ENCODE measurements around the gene MYOM1. TPM values are rescaled to one million over a fixed set of nuclear protein-coding genes. Genes with fewer than 3 reads are reported as not detected.
"Not testable (repeated sequence)": the region's sequence is repeated elsewhere in the genome, so short reads cannot be mapped to it uniquely, and the experiment has no call there.

MYOM1 gene
- total RNA-seq, 2 experiments from 2014 or later: 0.60 to 0.82 TPM

- Mint-ChIP-seq H3K4me1 (peaks cover 36% of the 10 kb centered on the region), H3K27ac (no peak overlapping the region), H3K36me3 (peaks cover 20% of the 10 kb centered on the region), H3K27me3 (no peaks in the 10 kb centered on the region), H3K9me3 (peaks cover 20% of the 10 kb centered on the region), H3K4me3 (no peak overlapping the region)
- DNase-seq: no peak
Observed at GRCh38 chr18:3056311-3056710, 163.5 kb downstream of the MYOM1 start.

GRCh38 chr18:3055816-3056215, 164.0 kb downstream of the MYOM1 start:
- Mint-ChIP-seq H3K36me3 (peaks cover 16% of the 10 kb centered on the region), H3K4me3 (no peak overlapping the region), H3K27me3 (no peaks in the 10 kb centered on the region), H3K4me1 (peaks cover 31% of the 10 kb centered on the region), H3K9me3 (peaks cover 17% of the 10 kb centered on the region), H3K27ac (no peak overlapping the region)
- no peak for DNase-seq

GRCh38 chr18:3055186-3055728, 164.5 kb downstream of the MYOM1 start:
- Mint-ChIP-seq H3K27me3 (no peaks in the 10 kb centered on the region), H3K36me3 (peaks cover 11% of the 10 kb centered on the region), H3K9me3 (peaks cover 12% of the 10 kb centered on the region), H3K4me1 (peaks cover 26% of the 10 kb centered on the region), H3K4me3 (no peak overlapping the region), H3K27ac (no peak overlapping the region)
- DNase-seq: no peak

GRCh38 chr18:3054780-3055179, 165.0 kb downstream of the MYOM1 start:
- H3K4me1 Mint-ChIP-seq: peaks cover 25% of the 10 kb centered on the region
- H3K27me3 Mint-ChIP-seq: no peaks in the 10 kb centered on the region
- no peak overlapping the region for H3K27ac Mint-ChIP-seq
- no peak overlapping the region for H3K4me3 Mint-ChIP-seq
- H3K36me3 Mint-ChIP-seq: peaks cover 11% of the 10 kb centered on the region
- no peak for DNase-seq
- peaks cover 12% of the 10 kb centered on the region for H3K9me3 Mint-ChIP-seq

GRCh38 chr18:3054214-3054613, 165.6 kb downstream of the MYOM1 start:
- H3K27ac Mint-ChIP-seq: no peak overlapping the region

GRCh38 chr18:3053081-3053480, 166.7 kb downstream of the MYOM1 start:
- Mint-ChIP-seq H3K4me3 (no peak overlapping the region), H3K9me3 (peaks cover 11% of the 10 kb centered on the region)

More at GRCh38 chr18:3054214-3054613, 165.6 kb downstream of the MYOM1 start:
- peaks cover 11% of the 10 kb centered on the region for H3K9me3 Mint-ChIP-seq
- no peak overlapping the region for H3K4me3 Mint-ChIP-seq
- H3K36me3 Mint-ChIP-seq: peaks cover 9% of the 10 kb centered on the region
- no peak for DNase-seq
- peaks cover 23% of the 10 kb centered on the region for H3K4me1 Mint-ChIP-seq
- no peaks in the 10 kb centered on the region for H3K27me3 Mint-ChIP-seq

GRCh38 chr18:3052411-3052758, 167.4 kb downstream of the MYOM1 start:
- Mint-ChIP-seq H3K9me3 (peaks cover 11% of the 10 kb centered on the region), H3K36me3 (peaks cover 9% of the 10 kb centered on the region), H3K4me1 (peaks cover 15% of the 10 kb centered on the region), H3K27me3 (no peaks in the 10 kb centered on the region), H3K27ac (peak overlapping the region; percentile 14), H3K4me3 (no peak overlapping the region)
- no peak for DNase-seq

More at GRCh38 chr18:3053081-3053480, 166.7 kb downstream of the MYOM1 start:
- peaks cover 14% of the 10 kb centered on the region for H3K4me1 Mint-ChIP-seq
- H3K27me3 Mint-ChIP-seq: no peaks in the 10 kb centered on the region
- DNase-seq: no peak
- peaks cover 9% of the 10 kb centered on the region for H3K36me3 Mint-ChIP-seq
- peak overlapping the region; percentile 7 for H3K27ac Mint-ChIP-seq

- Mint-ChIP-seq H3K27ac (peak overlapping the region; percentile 14), H3K4me3 (no peak overlapping the region), H3K9me3 (peaks cover 11% of the 10 kb centered on the region), H3K27me3 (no peaks in the 10 kb centered on the region), H3K4me1 (peaks cover 16% of the 10 kb centered on the region), H3K36me3 (peaks cover 9% of the 10 kb centered on the region)
- no peak for DNase-seq
Observed at GRCh38 chr18:3051718-3052410, 167.9 kb downstream of the MYOM1 start.

- not testable (repeated sequence) for H3K36me3 Mint-ChIP-seq, H3K27ac Mint-ChIP-seq, H3K27me3 Mint-ChIP-seq, DNase-seq, H3K4me3 Mint-ChIP-seq
- Mint-ChIP-seq H3K9me3 (peaks cover 11% of the 10 kb centered on the region), H3K4me1 (peaks cover 31% of the 10 kb centered on the region)
Observed at GRCh38 chr18:3049897-3050454, 169.8 kb downstream of the MYOM1 start.

GRCh38 chr18:3048820-3049349, 170.9 kb downstream of the MYOM1 start:
- H3K36me3 Mint-ChIP-seq: peaks cover 7% of the 10 kb centered on the region
- no peak overlapping the region for H3K4me3 Mint-ChIP-seq
- H3K27ac Mint-ChIP-seq: no peak overlapping the region
- H3K4me1 Mint-ChIP-seq: peaks cover 32% of the 10 kb centered on the region
- H3K27me3 Mint-ChIP-seq: no peaks in the 10 kb centered on the region
- DNase-seq: no peak
- H3K9me3 Mint-ChIP-seq: peaks cover 7% of the 10 kb centered on the region

GRCh38 chr18:3048121-3048520, 171.6 kb downstream of the MYOM1 start:
- Mint-ChIP-seq H3K36me3 (peaks cover 2% of the 10 kb centered on the region), H3K4me3 (no peak overlapping the region), H3K27me3 (no peaks in the 10 kb centered on the region), H3K27ac (no peak overlapping the region), H3K9me3 (peaks cover 2% of the 10 kb centered on the region), H3K4me1 (peaks cover 31% of the 10 kb centered on the region)
- no peak for DNase-seq

- H3K4me3 Mint-ChIP-seq: peak overlapping the region; percentile 46
- DNase-seq: no peak
- H3K27ac Mint-ChIP-seq: peak overlapping the region; percentile 62
- no peaks in the 10 kb centered on the region for H3K27me3 Mint-ChIP-seq
- peaks cover 20% of the 10 kb centered on the region for H3K4me1 Mint-ChIP-seq
- no peaks in the 10 kb centered on the region for H3K9me3 Mint-ChIP-seq
- H3K36me3 Mint-ChIP-seq: no peaks in the 10 kb centered on the region
Observed at GRCh38 chr18:3046216-3046808, 173.5 kb downstream of the MYOM1 start.

- Mint-ChIP-seq H3K27ac (no peak overlapping the region), H3K27me3 (no peaks in the 10 kb centered on the region), H3K9me3 (no peaks in the 10 kb centered on the region), H3K4me3 (no peak overlapping the region), H3K4me1 (peaks cover 22% of the 10 kb centered on the region), H3K36me3 (no peaks in the 10 kb centered on the region)
- DNase-seq: no peak
Observed at GRCh38 chr18:3044931-3045698, 174.7 kb downstream of the MYOM1 start.

GRCh38 chr18:3042379-3042778, 177.4 kb downstream of the MYOM1 start:
- Mint-ChIP-seq H3K27me3 (no peaks in the 10 kb centered on the region), H3K27ac (no peak overlapping the region), H3K9me3 (no peaks in the 10 kb centered on the region), H3K36me3 (no peaks in the 10 kb centered on the region), H3K4me1 (peaks cover 27% of the 10 kb centered on the region), H3K4me3 (no peak overlapping the region)
- DNase-seq: no peak

GRCh38 chr18:3041843-3042242, 177.9 kb downstream of the MYOM1 start:
- Mint-ChIP-seq H3K4me3 (no peak overlapping the region), H3K4me1 (peaks cover 27% of the 10 kb centered on the region), H3K27ac (no peak overlapping the region), H3K27me3 (no peaks in the 10 kb centered on the region), H3K36me3 (no peaks in the 10 kb centered on the region), H3K9me3 (no peaks in the 10 kb centered on the region)
- no peak for DNase-seq
